H9 (cell line): ENCODE results near the gene MDFIC2. TPM values are rescaled to one million over a fixed set of nuclear protein-coding genes. Genes with fewer than 3 reads are reported as not detected.

Experiments
- DNase-seq: peaks from one replicate; pipeline ENCODE4 v3.0.0-alpha.2; 2017
- H2AFZ ChIP-seq: one replicate; pipeline ENCODE4 v1.6.1; 2013; ENCODE audit warnings: mild to moderate bottlenecking, low read length, control low read depth, moderate library complexity
- H2AK5ac ChIP-seq: 2 replicates; pipeline ENCODE4 v1.6.1; 2013; ENCODE audit warnings: low read length, control low read depth, mixed read lengths; ENCODE audit not compliant: insufficient read length
- H2BK120ac ChIP-seq: one replicate; pipeline ENCODE4 v1.6.1; 2013; ENCODE audit warnings: low read depth, mild to moderate bottlenecking, low read length, control low read depth, inconsistent platforms; ENCODE audit not compliant: poor library complexity, severe bottlenecking
- H2BK12ac ChIP-seq: 2 replicates; pipeline ENCODE4 v1.6.1; 2013; ENCODE audit warnings: low read length, control low read depth, mixed read lengths, low read depth; ENCODE audit not compliant: insufficient read length
- H2BK15ac ChIP-seq: 2 replicates; pipeline ENCODE4 v1.6.1; 2013; ENCODE audit warnings: low read depth, low read length, control low read depth
- H2BK20ac ChIP-seq: one replicate; pipeline ENCODE4 v1.6.1; 2013; ENCODE audit warnings: low read depth, mild to moderate bottlenecking, low read length, control low read depth, inconsistent platforms; ENCODE audit not compliant: poor library complexity, severe bottlenecking
- H2BK5ac ChIP-seq: 2 replicates; pipeline ENCODE4 v1.6.1; 2013; ENCODE audit warnings: low read length, control low read depth, mixed read lengths; ENCODE audit not compliant: insufficient read length
- H3K14ac ChIP-seq: 2 replicates; pipeline ENCODE4 v1.6.1; 2013; ENCODE audit warnings: low read length, control low read depth; ENCODE audit not compliant: insufficient read depth
- H3K18ac ChIP-seq: 2 replicates; pipeline ENCODE4 v1.6.1; 2013; ENCODE audit warnings: low read depth, mild to moderate bottlenecking, mixed read lengths, low read length, control low read depth; ENCODE audit not compliant: insufficient read length
- H3K23ac ChIP-seq: 2 replicates; pipeline ENCODE4 v1.6.1; 2013; ENCODE audit warnings: low read length, control low read depth, mixed read lengths, low read depth; ENCODE audit not compliant: insufficient read length
- H3K23me2 ChIP-seq: 2 replicates; pipeline ENCODE4 v1.6.1; 2013; ENCODE audit warnings: low read depth, mild to moderate bottlenecking, mixed read lengths, low read length, control low read depth; ENCODE audit not compliant: insufficient read length, poor library complexity, severe bottlenecking
- H3K27ac ChIP-seq: 2 replicates; pipeline ENCODE4 v1.5.1; 2013; ENCODE audit warnings: low read length, control low read depth, mixed read lengths, low read depth; ENCODE audit not compliant: insufficient read length
- H3K27me3 ChIP-seq: 2 replicates; pipeline ENCODE4 v1.6.1; 2013; ENCODE audit warnings: low read length, control low read depth, inconsistent platforms; ENCODE audit not compliant: insufficient read depth
- H3K4ac ChIP-seq: 2 replicates; pipeline ENCODE4 v1.6.1; 2013; ENCODE audit warnings: low read depth, mild to moderate bottlenecking, control low read depth, inconsistent platforms, low read length, moderate library complexity
- H3K4me1 ChIP-seq: 2 replicates; pipeline ENCODE4 v1.6.1; 2013; ENCODE audit warnings: low read length, control low read depth, inconsistent platforms; ENCODE audit not compliant: insufficient read depth
- H3K4me2 ChIP-seq: 2 replicates; pipeline ENCODE4 v1.6.1; 2013; ENCODE audit warnings: low read length, control low read depth, mixed read lengths; ENCODE audit not compliant: insufficient read length, insufficient read depth
- H3K56ac ChIP-seq: 2 replicates; pipeline ENCODE4 v1.6.1; 2013; ENCODE audit warnings: low read depth, mild to moderate bottlenecking, mixed read lengths, low read length, control low read depth; ENCODE audit not compliant: insufficient read length
- H3K79me1 ChIP-seq: 2 replicates; pipeline ENCODE4 v1.6.1; 2013; ENCODE audit warnings: low read depth, mild to moderate bottlenecking, moderate library complexity, low read length, control low read depth, inconsistent platforms; ENCODE audit not compliant: insufficient read depth, poor library complexity, severe bottlenecking
- H3K79me2 ChIP-seq: 2 replicates; pipeline ENCODE4 v1.6.1; 2013; ENCODE audit warnings: low read length, control low read depth, inconsistent platforms; ENCODE audit not compliant: insufficient read depth
- H3K9ac ChIP-seq: 2 replicates; pipeline ENCODE4 v1.6.1; 2013; ENCODE audit warnings: low read length, control low read depth, mixed read lengths; ENCODE audit not compliant: insufficient read length; ENCODE audit errors: extremely low read depth
- H3K9me3 ChIP-seq: one replicate; pipeline ENCODE4 v1.6.1; 2013; ENCODE audit warnings: low read depth, low read length, inconsistent platforms; ENCODE audit not compliant: control insufficient read depth
- H3T11ph ChIP-seq: one replicate; pipeline ENCODE4 v1.6.1; 2013; ENCODE audit warnings: mild to moderate bottlenecking, low read length, control low read depth, inconsistent platforms
- H4K20me1 ChIP-seq: one replicate; pipeline ENCODE4 v1.6.1; 2013; ENCODE audit not compliant: control insufficient read depth, insufficient read length, insufficient read depth
- H4K5ac ChIP-seq: 2 replicates; pipeline ENCODE4 v1.6.1; 2013; ENCODE audit warnings: low read depth, mild to moderate bottlenecking, mixed read lengths, low read length, control low read depth; ENCODE audit not compliant: insufficient read length
- H4K8ac ChIP-seq: replicated peaks from 2 replicates; pipeline ENCODE4 v1.6.1; 2013; ENCODE audit warnings: low read length, control low read depth, mixed read lengths, low read depth; ENCODE audit not compliant: insufficient read length
- H4K91ac ChIP-seq: 2 replicates; pipeline ENCODE4 v1.6.1; 2013; ENCODE audit warnings: low read depth, mild to moderate bottlenecking, moderate library complexity, mixed read lengths, low read length, control low read depth; ENCODE audit not compliant: insufficient read length
- H3K27ac Mint-ChIP-seq, 3 experiments: 2 replicates in 2 of 3; 3 replicates in 1 of 3; pipeline ENCODE4 v1.8.0; 2020 to 2021; ENCODE audit warnings: mixed read lengths in 3 of 3, mild to moderate bottlenecking in 1 of 3, moderate library complexity in 1 of 3
- H3K27me3 Mint-ChIP-seq: 2 replicates; pipeline ENCODE4 v1.8.0; 2021; ENCODE audit warnings: low read depth, mild to moderate bottlenecking, moderate library complexity, mixed read lengths
- H3K36me3 Mint-ChIP-seq, 3 experiments: 2 replicates in 2 of 3; 3 replicates in 1 of 3; pipeline ENCODE4 v1.8.0; 2020 to 2021; ENCODE audit warnings: low read depth in 3 of 3, mixed read lengths in 3 of 3; ENCODE audit not compliant: insufficient read depth in 1 of 3
- H3K4me1 Mint-ChIP-seq, 2 experiments: 2 replicates each; pipeline ENCODE4 v1.8.0; 2020; ENCODE audit warnings: mixed read lengths in 2 of 2
- H3K4me3 Mint-ChIP-seq, 2 experiments: 2 replicates in 1 of 2; 3 replicates in 1 of 2; pipeline ENCODE4 v1.8.0; 2020 to 2021; ENCODE audit warnings: mild to moderate bottlenecking in 2 of 2, mixed read lengths in 2 of 2, moderate library complexity in 1 of 2
- H3K9me3 Mint-ChIP-seq, 2 experiments: 2 replicates in 1 of 2; 3 replicates in 1 of 2; pipeline ENCODE4 v1.8.0; 2020; ENCODE audit warnings: mild to moderate bottlenecking in 2 of 2, mixed read lengths in 2 of 2, moderate library complexity in 1 of 2
- WGBS: extraction: QIAGEN DNeasy Blood & Tissue Kit; methylation state at CpG from one replicate; pipeline ENCODE4 v1.1.7; 2013; ENCODE audit warnings: missing lambda C conversion rate, low lambda C conversion rate, mixed read lengths; ENCODE audit not compliant: insufficient read length; ENCODE audit errors: extremely low coverage; 5-methylcytosine and 5-hydroxymethylcytosine counted together
- total RNA-seq: library from RNA; stranded (reverse); gene quantifications from 2 replicates; pipeline ENCODE4 v1.2.1, GENCODE V29; 2021
- TF ChIP-seq, protein P1 (sequence below): fragments of 200-600 bp; sonication (generic); conservative IDR thresholded peaks from 3 replicates; pipeline ENCODE4 v1.8.0; 2021; ENCODE audit warnings: antibody characterized with exemption, mild to moderate bottlenecking

MDFIC2 gene
- total RNA-seq, 1 experiment from 2014 or later, result not detected

DNA sequence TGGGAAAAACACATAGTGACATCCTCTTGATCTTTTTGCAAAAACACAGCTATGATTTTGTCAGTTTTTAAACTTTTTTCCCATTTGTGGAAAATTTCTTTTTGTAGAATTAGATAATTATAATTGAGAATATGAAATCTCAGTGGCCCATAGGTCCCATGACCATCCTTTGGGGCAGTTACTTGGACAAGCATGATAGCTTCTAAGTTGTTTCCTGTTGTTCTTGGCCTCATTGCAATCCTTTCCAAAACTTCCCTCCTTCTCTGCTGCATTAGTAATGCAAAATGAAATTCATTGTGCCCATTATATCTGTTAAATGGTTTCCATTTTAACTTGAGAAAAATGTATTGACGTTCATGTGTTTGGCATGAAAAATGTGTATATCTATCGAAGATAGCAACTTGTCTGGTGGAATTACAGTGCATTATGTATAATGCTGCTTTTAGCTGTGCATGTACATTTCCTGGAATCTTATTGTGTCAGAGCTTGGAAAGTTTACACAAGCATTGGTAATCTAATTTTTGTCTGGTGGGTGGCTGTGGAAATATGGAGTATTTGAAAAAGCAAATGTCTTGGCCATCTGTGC is 70.0 kb downstream of the MDFIC2 start:
- H2AFZ ChIP-seq, result no peak overlapping the region

More for the DNA sequence above, 70.0 kb downstream of the MDFIC2 start:
- no peaks in the 10 kb centered on the region for H3K4me1 ChIP-seq
- H3K14ac ChIP-seq, result no peak overlapping the region
- H3K18ac ChIP-seq, result no peak overlapping the region
- Mint-ChIP-seq H3K4me1 (peaks cover 7 to 16% of the 10 kb centered on the region in 2 experiments), H3K27me3 (no peaks in the 10 kb centered on the region), H3K4me3 (no peak overlapping the region), H3K9me3 (peaks cover 0 to 3% of the 10 kb centered on the region in 2 experiments; a peak in 2 of 5 replicates), H3K27ac (no peak overlapping the region), H3K36me3 (no peaks in the 10 kb centered on the region)
- H4K5ac ChIP-seq, result no peak overlapping the region
- no peak overlapping the region for H4K8ac ChIP-seq
- WGBS, result no CpG with 5 or more reads among the region's 2 CpGs
- no peak overlapping the region for H3K9ac ChIP-seq
- no peaks in the 10 kb centered on the region for H4K20me1 ChIP-seq
- H2BK15ac ChIP-seq, result no peak overlapping the region
- no peaks in the 10 kb centered on the region for H3K79me2 ChIP-seq
- H2BK120ac ChIP-seq, result no peak overlapping the region
- no peak overlapping the region for H3K4ac ChIP-seq
- H2BK12ac ChIP-seq, result no peak overlapping the region
- TF ChIP-seq, protein P1, sequence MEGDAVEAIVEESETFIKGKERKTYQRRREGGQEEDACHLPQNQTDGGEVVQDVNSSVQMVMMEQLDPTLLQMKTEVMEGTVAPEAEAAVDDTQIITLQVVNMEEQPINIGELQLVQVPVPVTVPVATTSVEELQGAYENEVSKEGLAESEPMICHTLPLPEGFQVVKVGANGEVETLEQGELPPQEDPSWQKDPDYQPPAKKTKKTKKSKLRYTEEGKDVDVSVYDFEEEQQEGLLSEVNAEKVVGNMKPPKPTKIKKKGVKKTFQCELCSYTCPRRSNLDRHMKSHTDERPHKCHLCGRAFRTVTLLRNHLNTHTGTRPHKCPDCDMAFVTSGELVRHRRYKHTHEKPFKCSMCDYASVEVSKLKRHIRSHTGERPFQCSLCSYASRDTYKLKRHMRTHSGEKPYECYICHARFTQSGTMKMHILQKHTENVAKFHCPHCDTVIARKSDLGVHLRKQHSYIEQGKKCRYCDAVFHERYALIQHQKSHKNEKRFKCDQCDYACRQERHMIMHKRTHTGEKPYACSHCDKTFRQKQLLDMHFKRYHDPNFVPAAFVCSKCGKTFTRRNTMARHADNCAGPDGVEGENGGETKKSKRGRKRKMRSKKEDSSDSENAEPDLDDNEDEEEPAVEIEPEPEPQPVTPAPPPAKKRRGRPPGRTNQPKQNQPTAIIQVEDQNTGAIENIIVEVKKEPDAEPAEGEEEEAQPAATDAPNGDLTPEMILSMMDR, result no peak
- H3K27ac ChIP-seq, result no peak overlapping the region
- no peak overlapping the region for H3T11ph ChIP-seq
- H3K27me3 ChIP-seq, result no peaks in the 10 kb centered on the region
- H3K23me2 ChIP-seq, result no peaks in the 10 kb centered on the region
- no peaks in the 10 kb centered on the region for H3K9me3 ChIP-seq
- H3K79me1 ChIP-seq, result no peaks in the 10 kb centered on the region
- H2BK5ac ChIP-seq, result no peak overlapping the region
- H3K56ac ChIP-seq, result no peak overlapping the region
- no peak overlapping the region for H4K91ac ChIP-seq
- H2BK20ac ChIP-seq, result no peak overlapping the region
- no peak overlapping the region for H3K23ac ChIP-seq
- H2AK5ac ChIP-seq, result no peak overlapping the region
- no peak for DNase-seq
- no peak overlapping the region for H3K4me2 ChIP-seq
